ENCODE results near the gene TGFB3. TPM values are rescaled to one million over a fixed set of nuclear protein-coding genes. Genes with fewer than 3 reads are reported as not detected.

Gene TGFB3
- total and polyA plus RNA-seq, 2 experiments from 2014 or later = 11.6 to 13.9 TPM

DNA sequence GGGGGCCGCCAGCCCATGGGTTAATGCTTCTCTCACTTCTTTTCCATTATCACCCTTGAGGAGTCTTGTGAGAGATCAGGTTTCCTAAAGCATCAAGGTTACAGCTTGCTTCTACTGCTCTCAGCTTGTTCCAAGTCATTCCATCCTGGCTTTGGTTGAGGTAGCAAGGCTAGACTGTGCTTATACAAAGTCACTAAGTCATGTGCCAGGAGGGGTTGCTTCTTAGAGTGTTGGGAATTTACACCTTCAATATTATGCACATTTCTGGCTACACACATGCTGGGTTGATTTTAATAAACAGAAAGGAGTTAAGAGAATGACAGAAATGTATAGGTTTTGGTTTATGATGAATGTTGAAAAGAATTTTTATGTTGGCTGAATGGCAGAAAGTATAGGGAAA is 25.6 kb upstream of the TGFB3 start:
- no peak overlapping the region for H3K27ac ChIP-seq
- no peak for DNase-seq (ENCODE audit: low read depth in 1 of 2, low spot score in 1 of 2)
- H3K4me3 ChIP-seq = no peak overlapping the region
- H3K27me3 ChIP-seq = no peaks in the 10 kb centered on the region
- H3K4me1 ChIP-seq (ENCODE audit: low read depth) = peaks cover 1% of the 10 kb centered on the region
- TF ChIP-seq, protein P1, sequence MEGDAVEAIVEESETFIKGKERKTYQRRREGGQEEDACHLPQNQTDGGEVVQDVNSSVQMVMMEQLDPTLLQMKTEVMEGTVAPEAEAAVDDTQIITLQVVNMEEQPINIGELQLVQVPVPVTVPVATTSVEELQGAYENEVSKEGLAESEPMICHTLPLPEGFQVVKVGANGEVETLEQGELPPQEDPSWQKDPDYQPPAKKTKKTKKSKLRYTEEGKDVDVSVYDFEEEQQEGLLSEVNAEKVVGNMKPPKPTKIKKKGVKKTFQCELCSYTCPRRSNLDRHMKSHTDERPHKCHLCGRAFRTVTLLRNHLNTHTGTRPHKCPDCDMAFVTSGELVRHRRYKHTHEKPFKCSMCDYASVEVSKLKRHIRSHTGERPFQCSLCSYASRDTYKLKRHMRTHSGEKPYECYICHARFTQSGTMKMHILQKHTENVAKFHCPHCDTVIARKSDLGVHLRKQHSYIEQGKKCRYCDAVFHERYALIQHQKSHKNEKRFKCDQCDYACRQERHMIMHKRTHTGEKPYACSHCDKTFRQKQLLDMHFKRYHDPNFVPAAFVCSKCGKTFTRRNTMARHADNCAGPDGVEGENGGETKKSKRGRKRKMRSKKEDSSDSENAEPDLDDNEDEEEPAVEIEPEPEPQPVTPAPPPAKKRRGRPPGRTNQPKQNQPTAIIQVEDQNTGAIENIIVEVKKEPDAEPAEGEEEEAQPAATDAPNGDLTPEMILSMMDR (IDR thresholded peaks at IDR 0.05; ENCODE audit: low read depth, low read length) = no peak
- H3K36me3 ChIP-seq = peaks cover 8% of the 10 kb centered on the region
- no peaks in the 10 kb centered on the region for H3K9me3 ChIP-seq (ENCODE audit: low read depth)

DNA sequence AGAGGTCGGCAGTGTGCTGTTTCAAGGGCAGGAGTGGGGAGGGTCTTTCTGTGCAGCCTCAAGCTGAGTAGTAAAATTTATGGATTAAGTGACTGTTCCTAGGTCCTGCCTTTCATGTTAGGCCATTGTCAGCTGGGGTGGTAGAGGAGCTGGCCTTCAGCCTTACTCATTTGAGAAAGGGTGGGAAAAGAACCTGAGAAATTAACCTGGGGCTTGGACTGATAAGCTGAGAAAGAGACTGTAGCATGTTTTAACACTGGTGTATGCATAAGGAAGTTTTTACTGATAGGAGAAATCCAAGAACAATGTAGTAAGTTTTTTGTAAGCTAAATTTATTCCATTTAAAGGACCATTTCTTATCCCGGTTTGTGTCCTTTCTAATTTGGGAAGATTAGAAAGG is 24.5 kb upstream of the TGFB3 start:
- Histone ChIP-seq H3K27me3 (no peaks in the 10 kb centered on the region), H3K36me3 (peaks cover 8% of the 10 kb centered on the region), H3K4me3 (no peak overlapping the region), H3K4me1 (ENCODE audit: low read depth) (no peaks in the 10 kb centered on the region), H3K9me3 (ENCODE audit: low read depth) (no peaks in the 10 kb centered on the region), H3K27ac (no peak overlapping the region)
- TF ChIP-seq, protein P1 (IDR thresholded peaks at IDR 0.05; ENCODE audit: low read depth, low read length) = no peak
- no peak for DNase-seq (ENCODE audit: low read depth in 1 of 2, low spot score in 1 of 2)

DNA sequence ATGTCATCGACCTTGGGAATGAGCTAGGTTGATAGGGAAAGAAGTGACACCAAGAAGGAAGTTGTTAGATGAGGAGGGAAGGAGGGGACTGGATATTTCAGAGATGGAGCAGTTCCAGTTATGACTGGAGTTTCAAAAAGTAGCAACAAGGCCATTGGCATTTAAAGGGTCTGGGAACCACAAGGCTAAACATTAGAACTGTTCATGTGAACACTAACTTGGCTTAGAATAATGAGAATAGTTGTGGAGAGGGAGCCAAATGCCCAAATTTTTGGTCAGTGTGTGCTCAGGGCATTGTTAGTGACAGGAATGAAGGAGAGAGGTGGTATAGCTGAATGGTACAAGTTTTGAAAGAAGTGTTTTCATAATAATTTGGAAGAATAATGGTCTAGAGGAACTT is 20.6 kb upstream of the TGFB3 start:
- Histone ChIP-seq H3K9me3 (ENCODE audit: low read depth) (no peaks in the 10 kb centered on the region), H3K36me3 (peaks cover 9% of the 10 kb centered on the region), H3K4me3 (no peak overlapping the region), H3K27ac (no peak overlapping the region), H3K27me3 (no peaks in the 10 kb centered on the region), H3K4me1 (ENCODE audit: low read depth) (no peaks in the 10 kb centered on the region)
- DNase-seq (ENCODE audit: low read depth in 1 of 2, low spot score in 1 of 2) = no peak
- TF ChIP-seq, protein P1 (IDR thresholded peaks at IDR 0.05; ENCODE audit: low read depth, low read length) = no peak

DNA sequence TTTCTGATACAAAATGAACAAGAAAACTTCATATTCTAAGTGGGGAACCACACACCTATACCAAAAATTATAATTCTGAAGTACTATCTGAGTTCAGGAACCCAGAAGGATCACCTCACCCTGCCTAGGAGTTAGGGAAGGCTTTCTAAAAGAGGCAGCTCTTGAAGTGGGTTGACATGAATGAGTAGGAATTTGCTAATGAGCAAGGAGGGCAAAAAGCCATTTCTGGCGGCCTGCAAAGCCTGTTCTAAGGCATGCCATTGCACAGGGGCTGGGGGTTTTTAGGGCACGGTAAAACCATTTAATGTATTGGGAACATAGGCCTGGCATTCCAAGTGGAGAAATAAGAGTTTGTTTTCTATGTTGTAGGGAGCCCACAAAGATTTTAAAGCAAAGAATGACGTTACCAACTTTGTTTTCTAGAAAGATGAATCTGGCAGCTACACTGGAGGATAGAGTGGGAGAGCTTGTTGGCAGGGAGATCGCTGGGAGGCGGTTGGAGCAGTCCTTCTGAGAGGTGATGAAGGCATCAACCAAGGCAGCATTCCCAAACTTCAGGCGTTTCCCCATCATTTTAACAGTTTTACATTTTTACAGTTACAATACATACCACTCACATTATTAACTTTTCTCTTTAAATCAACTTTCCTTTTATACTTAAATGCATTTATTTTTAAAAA is 17.9 kb upstream of the TGFB3 start:
- DNase-seq (ENCODE audit: low read depth in 1 of 2, low spot score in 1 of 2) = peak; percentile 26 to 32
- TF ChIP-seq, protein P1 (IDR thresholded peaks at IDR 0.05; ENCODE audit: low read depth, low read length) = no peak
- H3K36me3 ChIP-seq = peaks cover 12% of the 10 kb centered on the region
- no peak overlapping the region for H3K27ac ChIP-seq
- H3K4me3 ChIP-seq = no peak overlapping the region
- no peaks in the 10 kb centered on the region for H3K27me3 ChIP-seq
- no peaks in the 10 kb centered on the region for H3K4me1 ChIP-seq (ENCODE audit: low read depth)
- H3K9me3 ChIP-seq (ENCODE audit: low read depth) = no peaks in the 10 kb centered on the region

DNA sequence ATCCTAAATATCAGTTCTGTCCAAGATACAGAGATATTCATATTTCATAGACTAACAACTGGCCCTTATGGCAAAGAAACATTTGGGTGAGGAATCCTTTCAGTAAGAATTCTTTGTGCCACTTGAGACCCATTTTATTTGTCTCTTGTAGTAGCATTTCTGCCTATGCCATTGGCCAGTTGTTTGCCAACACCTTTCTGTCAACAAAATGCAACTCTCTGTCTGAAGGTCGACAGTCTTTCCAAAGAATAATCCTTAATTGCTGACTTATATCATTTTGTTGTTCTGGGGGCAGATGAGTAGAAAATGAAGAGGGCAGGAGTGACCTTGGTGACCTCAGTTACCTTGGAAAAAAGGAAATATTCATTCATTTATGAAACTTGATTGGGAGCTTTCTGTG is 14.7 kb upstream of the TGFB3 start:
- H3K27ac ChIP-seq = no peak overlapping the region
- no peaks in the 10 kb centered on the region for H3K4me1 ChIP-seq (ENCODE audit: low read depth)
- H3K27me3 ChIP-seq = no peaks in the 10 kb centered on the region
- TF ChIP-seq, protein P1 (IDR thresholded peaks at IDR 0.05; ENCODE audit: low read depth, low read length) = no peak
- peaks cover 14% of the 10 kb centered on the region for H3K36me3 ChIP-seq
- no peak overlapping the region for H3K4me3 ChIP-seq
- no peak for DNase-seq (ENCODE audit: low read depth in 1 of 2, low spot score in 1 of 2)
- no peaks in the 10 kb centered on the region for H3K9me3 ChIP-seq (ENCODE audit: low read depth)

Measured in cardiac muscle cell (in vitro differentiated cells and primary cell).